GM19468 (cell line): Measurements from ENCODE around the gene RAB40C.

Source experiments
- ATAC-seq: cut with Tn5 transposase; IDR thresholded peaks from one replicate; pipeline ENCODE4 v1.9.1; 2021; ENCODE audit warnings: mild to moderate bottlenecking, moderate library complexity, moderate number of reproducible peaks; ENCODE audit not compliant: unreplicated experiment; ENCODE audit errors: extremely low read depth

The RAB40C gene

DNA sequence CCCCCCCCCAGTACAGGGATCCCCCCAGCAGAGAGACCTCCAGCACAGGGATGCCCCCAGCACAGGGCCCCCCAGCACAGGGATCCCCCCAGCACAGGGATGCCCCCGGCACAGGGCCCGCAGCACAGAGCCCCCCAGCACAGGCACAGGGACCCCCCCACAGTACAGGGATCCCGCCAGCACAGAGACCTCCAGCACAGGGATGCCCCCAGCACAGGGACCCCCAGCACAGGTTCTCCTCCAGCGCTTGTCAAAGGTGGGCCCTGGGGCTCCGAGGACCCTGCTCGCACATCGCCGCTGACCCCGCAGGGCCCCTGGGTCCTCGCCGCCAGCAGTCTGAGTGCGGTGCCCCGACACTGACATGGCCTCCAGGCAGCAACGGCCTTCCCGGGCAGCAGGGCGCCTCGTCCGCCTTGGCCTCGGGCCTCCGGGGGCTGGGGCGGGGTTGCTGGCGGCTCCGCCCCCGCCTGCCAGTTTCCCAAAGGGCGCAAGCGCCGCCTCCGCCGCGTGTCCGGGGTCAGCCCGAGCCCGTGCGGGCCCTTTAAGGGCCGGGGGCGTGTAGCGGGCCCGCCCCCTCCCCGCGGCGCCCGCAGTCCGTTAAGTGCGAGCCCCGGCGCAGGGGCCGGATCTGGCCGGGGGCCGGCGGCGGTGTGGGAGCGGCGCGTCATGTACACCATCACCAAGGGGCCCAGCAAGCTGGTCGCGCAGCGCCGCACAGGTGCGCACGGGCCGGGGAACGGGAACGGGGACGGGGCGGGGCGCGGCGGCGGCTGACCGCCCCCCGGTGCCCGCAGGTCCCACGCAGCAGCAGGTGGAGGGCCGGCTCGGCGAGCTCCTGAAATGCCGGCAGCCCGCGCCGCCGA is 51.7 kb downstream of the RAB40C start, which contains the start of gene MCRIP2:
Gene MCRIP2 (plus strand): TSS at position 503 of the 863 bp plus-strand sequence. CDS start 164 bp downstream, at position 667.
- ATAC-seq, result peak; percentile 24

DNA sequence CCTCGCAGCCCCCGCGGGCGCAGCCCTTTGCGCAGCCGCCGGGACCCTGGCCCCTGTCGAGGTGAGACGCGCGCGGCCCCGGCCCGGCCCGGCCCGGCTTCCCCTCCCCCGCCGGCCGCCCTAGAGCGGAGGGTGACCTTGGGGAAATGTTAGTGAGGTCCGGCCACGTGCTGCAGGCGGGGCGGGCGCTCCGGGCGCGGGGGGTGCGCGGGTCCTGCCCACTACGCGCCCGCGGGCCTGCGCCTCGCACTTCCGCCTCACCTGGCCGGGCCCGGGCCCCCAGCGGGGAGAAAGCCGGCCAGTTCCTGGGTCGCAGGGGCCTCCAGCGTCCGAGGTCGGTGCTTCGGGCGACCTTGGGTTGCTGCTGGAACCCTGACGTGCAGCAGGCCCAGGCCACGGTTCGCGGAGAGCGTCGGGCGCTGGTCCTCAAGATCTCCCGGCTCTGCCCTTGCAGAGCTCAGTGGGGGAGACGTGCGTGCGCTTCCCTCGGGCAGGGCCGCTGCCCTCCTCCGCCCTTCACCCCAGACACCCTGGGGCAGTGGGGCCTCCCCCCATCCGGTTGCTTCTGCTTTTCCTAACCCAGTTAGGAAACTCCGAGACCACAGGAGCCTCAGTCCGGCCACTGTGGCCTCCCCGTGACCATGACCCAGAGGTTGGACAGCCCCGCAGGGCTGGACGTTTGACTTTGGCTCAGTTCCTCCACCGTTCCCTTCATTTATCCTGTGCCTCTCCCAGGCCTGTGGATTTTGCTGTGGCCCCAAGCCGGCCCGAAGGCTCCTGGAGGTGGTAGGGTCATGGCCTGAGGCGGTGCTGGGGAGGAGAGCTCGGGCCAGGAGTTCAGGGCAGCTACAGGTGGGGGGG is 52.6 kb downstream of the RAB40C start:
- peak; percentile 1 for ATAC-seq

DNA sequence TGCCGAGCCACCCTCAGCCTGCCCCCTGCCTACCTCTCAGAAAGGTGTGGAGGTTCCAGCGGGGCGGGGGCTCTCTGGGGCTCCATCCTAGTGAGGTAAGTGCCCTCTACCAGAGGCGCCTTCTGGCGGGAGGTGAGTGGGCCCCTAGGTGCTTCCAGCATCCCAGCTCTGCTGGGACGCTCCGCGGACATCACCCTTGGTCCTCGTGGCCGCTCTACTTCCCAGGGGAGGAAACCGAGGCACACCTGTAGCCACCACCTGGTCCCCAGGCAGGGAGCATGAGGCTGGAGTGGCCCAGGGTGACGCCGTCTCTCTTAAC is 53.1 kb downstream of the RAB40C start:
- no peak for ATAC-seq

GRCh38 chr16:644556-644955 is 54.7 kb downstream of the RAB40C start:
- no peak for ATAC-seq

GRCh38 chr16:645852-646678 is 56.2 kb downstream of the RAB40C start:
- no peak for ATAC-seq

DNA sequence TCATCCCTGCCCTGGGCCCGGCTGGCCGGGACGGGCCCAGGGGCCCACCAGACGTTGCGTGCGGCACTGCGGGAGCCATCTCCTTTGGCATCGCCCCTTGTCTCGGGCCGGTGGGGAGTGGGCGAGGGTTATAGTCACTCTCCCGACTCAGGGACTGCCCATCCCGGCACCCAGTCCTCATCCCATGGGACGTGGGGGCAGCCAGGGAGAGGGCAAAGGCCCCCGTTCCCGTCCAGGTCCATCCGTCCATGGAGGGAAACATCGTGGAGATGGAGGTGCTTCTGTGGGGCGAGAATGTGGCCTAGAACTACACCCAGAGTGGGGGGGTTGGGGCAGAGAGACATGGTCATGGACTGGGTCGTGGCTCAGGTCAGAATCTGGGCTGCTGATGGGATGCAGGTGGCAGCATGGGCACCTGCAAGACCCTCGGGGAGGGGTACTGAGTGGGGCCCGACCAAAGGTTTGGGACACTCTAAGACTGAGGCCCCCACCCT is 56.9 kb downstream of the RAB40C start:
- ATAC-seq, result no peak

DNA sequence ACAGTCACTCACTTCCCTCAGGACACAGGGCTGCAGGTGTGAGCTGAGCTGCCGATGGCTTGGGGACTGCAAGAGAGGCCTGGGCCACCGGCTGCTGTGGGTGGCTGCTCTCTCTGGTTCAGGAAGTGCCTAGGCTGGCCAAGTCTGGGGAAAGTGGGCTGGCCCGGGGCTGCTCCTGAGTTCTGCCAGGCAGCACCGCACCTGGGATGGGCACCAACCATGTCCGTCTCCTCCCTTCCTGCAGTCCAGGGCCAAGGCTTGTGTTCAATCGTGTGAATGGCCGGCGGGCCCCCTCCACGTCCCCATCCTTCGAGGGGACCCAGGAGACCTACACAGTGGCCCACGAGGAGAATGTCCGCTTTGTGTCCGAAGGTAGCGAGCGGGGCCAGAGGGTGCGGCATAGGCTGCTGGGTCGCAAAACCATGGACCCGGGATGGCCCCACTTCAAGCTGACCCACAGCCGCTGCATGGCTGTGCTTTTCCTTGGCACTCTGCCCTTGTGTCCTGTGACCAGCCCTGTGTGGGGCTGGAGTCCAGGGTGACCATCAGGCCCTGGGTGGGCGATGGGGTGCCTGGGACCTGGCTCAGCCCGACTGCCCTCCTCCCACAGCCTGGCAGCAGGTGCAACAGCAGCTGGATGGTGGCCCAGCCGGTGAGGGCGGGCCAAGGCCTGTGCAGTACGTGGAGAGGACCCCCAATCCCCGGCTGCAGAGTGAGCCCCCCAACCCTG is 57.5 kb downstream of the RAB40C start:
- no peak for ATAC-seq

- no peak for ATAC-seq
These were observed 58.4 kb downstream of the RAB40C start for GRCh38 chr16:648071-648780.

- peak; percentile 69 for ATAC-seq
These were observed 59.1 kb downstream of the RAB40C start, which contains the start of gene WDR90 for GRCh38 chr16:648781-649589. TSS of gene WDR90 (plus strand) at chr16:649365. CDS start at chr16:649417, 52 bp downstream.

GRCh38 chr16:649631-650030 is 59.8 kb downstream of the RAB40C start:
- no peak for ATAC-seq

GRCh38 chr16:651844-652243 is 62.0 kb downstream of the RAB40C start:
- no peak for ATAC-seq

DNA sequence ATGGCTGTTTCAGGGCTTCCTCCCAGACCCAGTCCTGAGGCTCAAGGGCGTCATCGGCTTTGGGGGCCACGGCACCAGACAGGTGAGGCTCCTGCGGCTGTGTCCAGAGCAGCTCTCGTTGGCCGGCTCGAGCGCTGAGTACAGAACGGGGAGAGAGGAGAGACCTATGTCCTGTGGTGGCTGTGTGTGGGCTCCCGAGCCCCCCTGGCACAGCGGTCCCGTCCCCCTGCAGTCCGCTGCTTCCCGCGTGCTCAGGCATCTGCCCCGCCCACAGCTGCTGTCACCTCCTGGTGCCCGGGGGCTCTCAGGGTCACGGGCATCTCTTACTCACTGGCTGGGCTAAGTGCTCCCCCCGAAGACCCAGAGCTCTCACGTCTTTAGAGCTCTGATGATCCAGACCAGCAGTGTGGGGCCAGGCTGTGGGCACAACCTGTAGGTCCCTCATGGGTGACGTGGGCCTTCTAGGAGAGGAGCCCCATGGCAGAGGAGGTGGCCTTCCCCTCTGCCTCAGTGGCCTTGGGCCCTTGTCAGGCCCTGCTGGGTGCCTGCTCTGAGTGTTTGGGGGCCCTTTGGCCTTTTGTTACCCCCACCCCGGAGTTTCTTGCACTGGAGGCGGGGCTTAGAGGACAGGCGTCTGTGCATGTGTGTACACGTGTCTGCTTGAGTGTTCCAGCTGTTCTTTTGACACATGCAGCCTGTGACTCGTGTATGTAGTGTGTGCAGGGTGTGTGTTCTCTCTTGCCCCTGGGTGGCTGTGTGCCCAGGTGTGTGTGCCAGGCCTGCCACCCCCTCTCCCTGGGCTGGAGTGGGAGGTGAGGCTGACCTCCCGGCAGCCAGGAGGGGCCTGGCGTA is 62.8 kb downstream of the RAB40C start:
- no peak for ATAC-seq

GRCh38 chr16:654034-654433 is 64.2 kb downstream of the RAB40C start:
- ATAC-seq, result no peak

GRCh38 chr16:657487-657886 is 67.6 kb downstream of the RAB40C start:
- ATAC-seq, result no peak

GRCh38 chr16:658679-659571 is 69.1 kb downstream of the RAB40C start:
- ATAC-seq, result no peak

DNA sequence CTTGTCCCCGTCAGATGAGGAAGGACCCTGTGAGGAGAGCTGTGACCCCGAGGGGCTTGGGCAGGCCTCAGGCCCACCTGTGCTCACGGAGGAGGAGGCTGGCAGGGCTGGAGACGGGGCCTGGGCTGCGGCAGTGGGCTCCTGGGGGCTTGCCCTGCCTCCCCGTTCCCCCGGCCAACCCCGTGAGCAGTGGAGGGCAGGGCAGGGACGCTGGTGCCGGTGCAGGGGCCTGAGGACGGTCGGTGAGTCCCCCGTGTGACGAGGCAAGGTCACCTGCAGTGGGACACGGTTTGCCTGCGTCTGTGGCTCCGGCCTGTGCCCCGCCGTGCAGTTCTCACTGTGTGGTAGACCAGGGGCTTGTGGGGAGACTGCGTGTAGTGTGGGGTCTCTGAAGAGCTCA is 69.8 kb downstream of the RAB40C start:
- ATAC-seq, result no peak
